OCI-LY1 (cell line): ENCODE measurements around the gene HOXA10.

ENCODE experiments used
- H2AFZ ChIP-seq: fragments of 200-600 bp; sonication (generic), shearing (Covaris generic); 2 replicates; pipeline ENCODE4 v1.6.0; 2014; ENCODE audit warnings: antibody characterized with exemption, mild to moderate bottlenecking, low read length
- H3F3A ChIP-seq: fragments of 200-600 bp; sonication (generic), shearing (Covaris generic); 2 replicates; pipeline ENCODE4 v1.6.0; 2014; ENCODE audit warnings: mild to moderate bottlenecking, antibody characterized with exemption, low read length, moderate library complexity; ENCODE audit not compliant: insufficient read depth
- H3K27ac ChIP-seq: fragments of 200-600 bp; sonication (generic); 2 replicates; pipeline ENCODE4 v1.5.1; 2014; ENCODE audit warnings: low read length, mixed run types, mild to moderate bottlenecking, low read depth; ENCODE audit not compliant: poor library complexity, severe bottlenecking
- H3K27me3 ChIP-seq: fragments of 200-600 bp; sonication (generic); 2 replicates; pipeline ENCODE4 v1.6.0; 2014; ENCODE audit warnings: antibody characterized with exemption, mild to moderate bottlenecking, low read length, moderate library complexity; ENCODE audit not compliant: insufficient read depth
- H3K36me3 ChIP-seq: fragments of 200-600 bp; sonication (generic); 2 replicates; pipeline ENCODE4 v1.6.1; 2014; ENCODE audit warnings: mild to moderate bottlenecking, antibody characterized with exemption, low read length, moderate library complexity, mixed read lengths; ENCODE audit not compliant: insufficient read depth
- H3K4me1 ChIP-seq: fragments of 200-600 bp; sonication (generic); 2 replicates; pipeline ENCODE4 v1.5.1; 2014; ENCODE audit warnings: mild to moderate bottlenecking, low read length, moderate library complexity; ENCODE audit not compliant: insufficient read depth, severe bottlenecking
- H3K4me2 ChIP-seq: fragments of 200-600 bp; sonication (generic), shearing (Covaris generic); 2 replicates; pipeline ENCODE4 v1.6.1; 2014; ENCODE audit warnings: low read length
- H3K4me3 ChIP-seq: fragments of 200-600 bp; sonication (generic); 2 replicates; pipeline ENCODE4 v1.5.1; 2014; ENCODE audit warnings: low read length, low read depth, mild to moderate bottlenecking, mixed read lengths; ENCODE audit not compliant: poor library complexity, severe bottlenecking
- H3K79me2 ChIP-seq: fragments of 200-600 bp; shearing (Covaris generic); 2 replicates; pipeline ENCODE4 v1.6.1; 2016; ENCODE audit warnings: mixed run types, low read length, mixed read lengths; ENCODE audit not compliant: insufficient read depth
- H3K9ac ChIP-seq: fragments of 200-600 bp; sonication (generic), shearing (Covaris generic); 2 replicates; pipeline ENCODE4 v1.6.1; 2014; ENCODE audit warnings: mild to moderate bottlenecking, low read length, mixed read lengths
- H3K9me2 ChIP-seq: fragments of 200-600 bp; sonication (generic), shearing (Covaris generic); 2 replicates; pipeline ENCODE4 v1.6.1; 2014; ENCODE audit warnings: low read depth, mild to moderate bottlenecking, low read length, mixed read lengths
- H3K9me3 ChIP-seq: fragments of 200-600 bp; shearing (Covaris generic); 2 replicates; pipeline ENCODE4 v1.6.1; 2014; ENCODE audit warnings: low read length, mixed read lengths
- H4K20me1 ChIP-seq: fragments of 200-600 bp; sonication (generic), shearing (Covaris generic); 2 replicates; pipeline ENCODE4 v1.6.0; 2016; ENCODE audit warnings: mild to moderate bottlenecking, low read length; ENCODE audit not compliant: insufficient read depth
- EZH2 ChIP-seq: fragments of 200-600 bp; sonication (generic), shearing (Covaris generic); IDR thresholded peaks from 2 replicates; pipeline ENCODE4 v1.8.0; 2017; ENCODE audit warnings: borderline replicate concordance, mixed run types, mild to moderate bottlenecking, antibody characterized with exemption, low read length, moderate library complexity, mixed read lengths
- TF ChIP-seq, protein P1 (sequence below): fragments of 200-600 bp; sonication (generic), shearing (Covaris generic); IDR thresholded peaks from 2 replicates; pipeline ENCODE4 v1.5.1; 2017; ENCODE audit warnings: mild to moderate bottlenecking, antibody characterized with exemption, low read length, moderate library complexity, mixed read lengths

Gene HOXA10

GRCh38 chr7:27123477-27124053, 50.6 kb downstream of the HOXA10 start:
- H3K9ac ChIP-seq, result no peak overlapping the region
- no peaks in the 10 kb centered on the region for H3K9me3 ChIP-seq
- H3K36me3 ChIP-seq, result no peaks in the 10 kb centered on the region
- no peaks in the 10 kb centered on the region for H4K20me1 ChIP-seq
- no peak overlapping the region for H3K4me2 ChIP-seq
- H3K4me3 ChIP-seq, result no peak overlapping the region
- H2AFZ ChIP-seq, result no peak overlapping the region
- H3K27ac ChIP-seq, result no peak overlapping the region
- H3K79me2 ChIP-seq, result no peaks in the 10 kb centered on the region
- no peaks in the 10 kb centered on the region; the same call in 1 of the 2 replicates for H3K27me3 ChIP-seq
- no peaks in the 10 kb centered on the region for H3F3A ChIP-seq
- H3K4me1 ChIP-seq, result no peaks in the 10 kb centered on the region
- TF ChIP-seq EZH2, result no peak
- TF ChIP-seq, protein P1, sequence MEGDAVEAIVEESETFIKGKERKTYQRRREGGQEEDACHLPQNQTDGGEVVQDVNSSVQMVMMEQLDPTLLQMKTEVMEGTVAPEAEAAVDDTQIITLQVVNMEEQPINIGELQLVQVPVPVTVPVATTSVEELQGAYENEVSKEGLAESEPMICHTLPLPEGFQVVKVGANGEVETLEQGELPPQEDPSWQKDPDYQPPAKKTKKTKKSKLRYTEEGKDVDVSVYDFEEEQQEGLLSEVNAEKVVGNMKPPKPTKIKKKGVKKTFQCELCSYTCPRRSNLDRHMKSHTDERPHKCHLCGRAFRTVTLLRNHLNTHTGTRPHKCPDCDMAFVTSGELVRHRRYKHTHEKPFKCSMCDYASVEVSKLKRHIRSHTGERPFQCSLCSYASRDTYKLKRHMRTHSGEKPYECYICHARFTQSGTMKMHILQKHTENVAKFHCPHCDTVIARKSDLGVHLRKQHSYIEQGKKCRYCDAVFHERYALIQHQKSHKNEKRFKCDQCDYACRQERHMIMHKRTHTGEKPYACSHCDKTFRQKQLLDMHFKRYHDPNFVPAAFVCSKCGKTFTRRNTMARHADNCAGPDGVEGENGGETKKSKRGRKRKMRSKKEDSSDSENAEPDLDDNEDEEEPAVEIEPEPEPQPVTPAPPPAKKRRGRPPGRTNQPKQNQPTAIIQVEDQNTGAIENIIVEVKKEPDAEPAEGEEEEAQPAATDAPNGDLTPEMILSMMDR, result no peak
- H3K9me2 ChIP-seq, result no peaks in the 10 kb centered on the region

GRCh38 chr7:27123007-27123476, 51.1 kb downstream of the HOXA10 start:
- no peaks in the 10 kb centered on the region for H3K36me3 ChIP-seq
- no peaks in the 10 kb centered on the region for H4K20me1 ChIP-seq
- H3K4me2 ChIP-seq, result no peak overlapping the region
- H3K27me3 ChIP-seq, result no peaks in the 10 kb centered on the region; the same call in 1 of the 2 replicates
- no peaks in the 10 kb centered on the region for H3K79me2 ChIP-seq
- H3K4me3 ChIP-seq, result no peak overlapping the region
- no peak overlapping the region for H3K27ac ChIP-seq
- H3K9me3 ChIP-seq, result no peaks in the 10 kb centered on the region
- H3F3A ChIP-seq, result no peaks in the 10 kb centered on the region
- H3K9ac ChIP-seq, result no peak overlapping the region
- TF ChIP-seq EZH2, result no peak
- TF ChIP-seq, protein P1, result no peak
- no peaks in the 10 kb centered on the region for H3K4me1 ChIP-seq
- no peaks in the 10 kb centered on the region for H3K9me2 ChIP-seq
- H2AFZ ChIP-seq, result no peak overlapping the region

DNA sequence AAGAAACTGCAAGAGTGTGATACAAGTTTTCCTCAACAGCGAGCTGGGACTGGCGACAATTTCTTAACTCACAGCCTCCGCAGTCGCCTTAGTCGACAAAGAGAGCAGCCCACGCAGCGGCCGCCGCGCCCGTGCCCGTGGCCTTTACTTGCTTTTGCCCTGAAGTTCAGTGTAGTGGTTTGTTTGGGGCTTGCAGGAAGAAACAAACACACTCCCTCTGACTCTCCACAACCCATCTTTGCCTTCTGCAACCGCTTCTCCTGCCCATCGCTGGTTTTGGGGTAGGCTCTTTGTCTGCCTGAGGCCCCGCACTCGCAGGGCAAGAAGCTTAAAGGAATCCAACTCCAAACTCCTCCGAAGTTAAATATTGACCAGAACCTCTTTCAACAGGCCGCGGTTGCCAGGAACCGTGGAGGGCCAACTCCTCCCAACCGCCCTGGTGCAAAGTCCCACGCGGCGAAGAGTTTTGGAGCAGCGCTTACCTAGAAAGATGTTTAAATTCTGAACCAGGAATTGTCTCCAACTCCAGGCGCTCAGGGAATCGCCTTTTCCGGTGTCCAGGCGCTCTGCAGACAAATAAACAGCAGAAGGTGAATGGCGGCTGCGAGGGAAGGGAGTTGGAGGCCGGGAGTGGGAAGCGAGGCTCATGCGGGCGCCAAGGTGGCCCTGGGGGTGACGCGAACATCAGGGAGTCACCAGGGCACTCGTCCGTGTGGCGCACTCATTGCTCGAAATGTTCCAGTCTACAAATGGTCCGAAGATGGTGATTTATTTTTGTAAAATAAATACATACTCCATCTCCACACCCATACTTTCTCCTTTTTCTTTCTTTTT, 51.8 kb downstream of the HOXA10 start:
- no peak overlapping the region for H2AFZ ChIP-seq
- H3K4me1 ChIP-seq, result no peaks in the 10 kb centered on the region
- H3F3A ChIP-seq, result no peaks in the 10 kb centered on the region
- no peak for TF ChIP-seq EZH2
- TF ChIP-seq, protein P1, result no peak
- H3K36me3 ChIP-seq, result no peaks in the 10 kb centered on the region
- no peaks in the 10 kb centered on the region for H3K9me3 ChIP-seq
- H3K9ac ChIP-seq, result no peak overlapping the region
- H3K4me3 ChIP-seq, result no peak overlapping the region
- no peaks in the 10 kb centered on the region for H3K9me2 ChIP-seq
- no peak overlapping the region for H3K27ac ChIP-seq
- H3K27me3 ChIP-seq, result no peaks in the 10 kb centered on the region; the same call in 1 of the 2 replicates
- no peak overlapping the region for H3K4me2 ChIP-seq
- no peaks in the 10 kb centered on the region for H4K20me1 ChIP-seq
- no peaks in the 10 kb centered on the region for H3K79me2 ChIP-seq
